Smooth muscle cell of the brain vasculature (primary cell): ENCODE data around the gene NEXN.

ENCODE experiments used
- DNase-seq: peaks from one replicate; pipeline ENCODE4 v3.0.0-alpha.2; 2012; ENCODE audit warnings: low read depth, low spot score

NEXN gene

GRCh38 chr1:77888081-77888780, at the start of gene NEXN:
Gene NEXN (plus strand): TSS chr1:77888624. CDS start chr1:77916107, 27,483 bp downstream.
- DNase-seq, result peak; percentile 61

GRCh38 chr1:77841574-77841973, 46.9 kb upstream of the NEXN start:
- no peak for DNase-seq

DNA sequence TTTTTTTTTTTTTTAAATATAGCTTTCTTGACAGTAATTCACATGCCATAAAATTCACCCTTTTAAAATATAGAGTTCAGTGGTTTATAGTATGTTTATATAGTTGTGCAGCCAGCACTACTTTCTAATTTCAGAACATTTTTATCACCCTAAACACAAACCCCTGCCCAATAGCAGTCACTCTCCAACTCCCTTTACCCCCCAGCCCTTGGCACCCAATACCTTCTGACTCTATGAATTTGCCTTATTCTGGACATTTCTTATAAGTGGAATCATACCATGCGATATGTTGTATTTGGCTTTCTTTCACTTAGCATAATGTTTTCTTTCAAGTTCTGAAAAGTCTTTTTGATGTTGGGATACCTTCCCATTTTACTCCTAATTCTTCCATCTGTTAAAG, 42.5 kb upstream of the NEXN start:
- DNase-seq, result no peak

- DNase-seq, result no peak
Measured at GRCh38 chr1:77846966-77847365, 41.5 kb upstream of the NEXN start.

DNA sequence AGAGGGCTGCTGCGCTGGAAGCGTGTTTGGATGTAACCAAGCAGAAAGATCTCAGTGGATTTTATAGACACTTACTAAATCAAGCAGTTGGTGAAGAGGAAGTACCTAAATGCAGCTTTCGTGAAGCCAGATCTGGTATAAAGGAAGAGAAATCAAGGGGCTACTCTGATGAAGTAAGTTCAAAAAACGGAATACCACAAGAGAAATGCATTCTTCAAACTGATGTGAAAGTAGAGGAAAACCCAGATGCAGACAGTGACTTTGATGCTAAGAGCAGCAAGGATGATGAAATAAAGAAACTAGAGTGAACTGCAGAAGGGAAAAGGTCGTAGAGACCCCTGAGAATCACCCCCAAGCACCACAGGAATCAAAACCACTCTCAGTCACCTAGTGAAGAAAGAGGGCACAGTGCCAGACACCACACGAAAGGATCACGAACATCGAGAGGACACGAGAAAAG, 40.8 kb upstream of the NEXN start:
- DNase-seq, result no peak

DNA sequence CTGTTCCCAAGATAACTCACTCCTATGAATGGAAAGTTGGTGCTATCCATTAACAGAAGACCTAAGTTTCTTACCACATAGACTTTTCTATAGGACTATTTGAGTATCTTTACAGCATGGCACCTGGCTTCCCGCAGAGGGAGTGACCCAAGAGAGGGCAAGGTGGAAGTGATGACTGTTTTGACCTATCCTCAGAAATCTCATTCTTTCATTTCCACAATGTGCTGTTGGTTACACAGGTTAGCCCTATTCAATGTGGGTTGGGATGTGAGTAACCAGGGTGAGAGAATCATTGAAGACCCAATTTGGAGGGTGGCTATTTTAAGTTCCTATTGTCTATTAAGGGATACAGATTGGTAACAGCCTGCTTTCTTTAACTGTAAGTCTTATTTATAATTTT, 38.3 kb upstream of the NEXN start:
- no peak for DNase-seq

DNA sequence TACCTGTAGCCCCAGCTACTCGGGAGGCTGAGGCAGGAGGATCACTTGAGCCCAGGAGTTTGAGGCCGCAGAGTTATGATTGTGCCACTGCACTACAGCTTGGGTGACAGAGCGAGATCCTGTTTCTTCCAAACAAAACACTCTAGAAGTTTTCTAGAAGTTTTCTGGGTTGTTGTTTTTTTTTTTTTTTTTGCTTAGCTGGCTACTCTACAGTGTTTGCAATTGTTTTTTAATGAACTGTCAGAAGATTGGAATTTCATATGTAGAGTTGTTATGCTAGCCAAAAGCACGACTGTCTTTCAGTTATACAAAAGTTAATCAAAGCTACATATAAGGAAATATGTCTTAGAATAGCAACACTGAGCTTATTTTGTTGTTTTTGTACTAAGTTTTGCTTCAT, 30.9 kb upstream of the NEXN start:
- no peak for DNase-seq

- no peak for DNase-seq
Measured at GRCh38 chr1:77858725-77859124, 29.7 kb upstream of the NEXN start.

GRCh38 chr1:77859248-77859647, 29.2 kb upstream of the NEXN start:
- no peak for DNase-seq

- DNase-seq, result no peak
Measured at GRCh38 chr1:77866296-77866695, 22.1 kb upstream of the NEXN start.

GRCh38 chr1:77872645-77873044, 15.8 kb upstream of the NEXN start:
- no peak for DNase-seq

- DNase-seq, result no peak
Measured at GRCh38 chr1:77873461-77873860, 15.0 kb upstream of the NEXN start.

- no peak for DNase-seq
Measured at GRCh38 chr1:77874804-77875445, 13.5 kb upstream of the NEXN start.

- DNase-seq, result no peak
Measured at GRCh38 chr1:77876884-77877283, 11.5 kb upstream of the NEXN start.

DNA sequence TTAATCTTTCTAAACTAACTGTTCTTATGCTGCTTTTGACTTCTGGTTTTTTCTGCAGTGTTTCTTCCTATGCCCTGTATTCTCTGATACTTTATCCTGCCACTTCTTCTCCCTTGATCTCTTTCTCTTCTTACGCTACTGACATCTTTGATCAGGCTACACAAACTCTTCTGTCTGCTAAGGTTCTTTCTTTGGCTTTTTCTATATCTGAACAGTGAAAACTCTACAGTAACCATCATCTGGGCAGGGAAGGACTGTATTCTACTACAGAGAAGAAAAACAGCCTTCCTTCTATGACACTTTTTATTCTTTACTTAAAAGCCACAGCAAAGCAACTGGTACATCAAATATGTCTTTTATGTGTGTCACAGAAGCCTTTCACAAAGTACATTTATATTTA, 7.4 kb upstream of the NEXN start:
- DNase-seq, result no peak

- no peak for DNase-seq
Measured at GRCh38 chr1:77882411-77882810, 6.0 kb upstream of the NEXN start.

GRCh38 chr1:77888781-77889642, 588 bp downstream of the NEXN start:
- DNase-seq, result no peak

GRCh38 chr1:77889671-77890070, 1.2 kb downstream of the NEXN start:
- no peak for DNase-seq

GRCh38 chr1:77891200-77891599, 2.8 kb downstream of the NEXN start:
- no peak for DNase-seq

- DNase-seq, result no peak
Measured at GRCh38 chr1:77899647-77900320, 11.4 kb downstream of the NEXN start.

DNA sequence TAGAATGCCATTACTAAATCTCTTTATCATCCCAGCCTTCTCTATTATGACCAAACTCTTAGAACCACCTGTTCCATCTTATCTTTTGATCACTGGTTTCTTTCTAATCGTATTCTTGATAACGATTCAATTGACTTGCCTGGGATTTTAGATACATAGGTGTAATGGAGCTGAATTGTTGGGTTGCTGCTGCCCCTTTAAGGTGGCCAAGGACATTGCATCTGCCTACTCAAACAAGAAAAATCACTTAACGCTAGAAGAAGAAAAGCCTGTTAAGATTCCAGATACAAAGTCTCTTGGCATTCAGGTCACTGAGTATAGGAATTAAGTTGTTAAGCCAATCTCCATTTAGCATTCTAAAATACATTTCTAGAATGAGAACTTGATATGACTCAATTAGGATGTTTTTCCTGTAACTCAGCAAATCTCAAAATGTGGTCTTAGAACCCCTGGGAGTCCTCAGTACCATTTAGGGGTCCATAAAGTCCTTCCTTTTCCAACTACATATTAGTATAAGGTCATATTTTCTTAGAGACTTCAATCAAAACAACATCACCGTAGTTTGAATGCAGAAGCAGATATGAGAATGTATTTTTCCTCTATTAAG, 12.4 kb downstream of the NEXN start:
- peak; percentile 53 for DNase-seq
